ENCODE measurements around the gene SH2D7. TPM values are rescaled to one million over a fixed set of nuclear protein-coding genes. Genes with fewer than 3 reads are reported as not detected.
"Not testable (repeated sequence)": the region's sequence is repeated elsewhere in the genome, so short reads cannot be mapped to it uniquely, and the experiment has no call there.

The SH2D7 gene
- total RNA-seq, 1 donor from 2014 or later = not detected

- no peak for TF ChIP-seq CTCF (IDR thresholded peaks at IDR 0.05)
- Histone ChIP-seq H3K36me3 (no peaks in the 10 kb centered on the region), H3K4me3 (peak within 1 kb of the TSS; percentile 84), H3K27me3 (no peaks in the 10 kb centered on the region), H3K27ac (peak within 1 kb of the TSS; percentile 85), H3K9me3 (no peaks in the 10 kb centered on the region), H3K4me1 (peaks cover 16% of the 10 kb centered on the region)
- peak; percentile 100 for DNase-seq
- intact Hi-C loops (cut with DNase I) = no loop called here
- peak; percentile 100 for ATAC-seq
These were observed 56.9 kb downstream of the SH2D7 start, which contains the start of gene IDH3A for GRCh38 chr15:78149068-78149804. Gene IDH3A (plus strand): TSS chr15:78149362. CDS start chr15:78149404, 42 bp downstream.

- no peak for DNase-seq
- peak; percentile 26 for ATAC-seq
- no peak for TF ChIP-seq CTCF (IDR thresholded peaks at IDR 0.05)
- Histone ChIP-seq H3K4me1 (peaks cover 24% of the 10 kb centered on the region), H3K36me3 (no peaks in the 10 kb centered on the region), H3K9me3 (no peaks in the 10 kb centered on the region), H3K4me3 (peak overlapping the region; percentile 84), H3K27me3 (no peaks in the 10 kb centered on the region), H3K27ac (peak overlapping the region; percentile 85)
- intact Hi-C loops (cut with DNase I) = no loop called here
These were observed 57.7 kb downstream of the SH2D7 start for GRCh38 chr15:78149805-78150751.

- DNase-seq; H3K36me3 ChIP-seq; H3K27ac ChIP-seq; H3K27me3 ChIP-seq; H3K9me3 ChIP-seq; H3K4me3 ChIP-seq; intact Hi-C loops (cut with DNase I); ATAC-seq: not testable (repeated sequence)
- H3K4me1 ChIP-seq = peaks cover 32% of the 10 kb centered on the region
These were observed 58.7 kb downstream of the SH2D7 start for GRCh38 chr15:78151075-78151474.

Other genes with a start within 250 kb of the SH2D7 start
- 88.7 TPM for gene TBC1D2B, start 14.8 kb upstream of the SH2D7 start, total RNA-seq
- 1.9 TPM for gene CIB2, start 38.9 kb downstream of the SH2D7 start, total RNA-seq
- 71.6 TPM for gene IDH3A, start 56.8 kb downstream of the SH2D7 start, total RNA-seq
- gene ACSBG1, start 142.0 kb downstream of the SH2D7 start, total RNA-seq = not detected
- gene DNAJA4, start 172.0 kb downstream of the SH2D7 start, total RNA-seq = 17.9 TPM
- 37.9 TPM for gene SKIC8, start 207.0 kb downstream of the SH2D7 start, total RNA-seq
- not detected for gene CRABP1, start 247.8 kb downstream of the SH2D7 start, total RNA-seq

Measured in upper lobe of right lung (tissue), 1 donor.